Esophagus muscularis mucosa (tissue), 3 donors: ENCODE results near the gene CXCL5.

ENCODE experiments used
- CTCF ChIP-seq, 3 experiments: fragments of 200-600 bp in 2 of 3; fragments of 450-650 bp in 1 of 3; sonication (generic) in 2 of 3; IDR thresholded peaks; one replicate each; pipeline ENCODE4 v1.5.1; 2017 to 2019; ENCODE audit warnings: antibody characterized with exemption in 3 of 3, mild to moderate bottlenecking in 2 of 3, moderate library complexity in 1 of 3
- POLR2A ChIP-seq: fragments of 450-650 bp; IDR thresholded peaks from one replicate; pipeline ENCODE4 v1.6.1; 2017; ENCODE audit warnings: antibody characterized with exemption, moderate library complexity, mild to moderate bottlenecking, low read depth
- POLR2AphosphoS5 ChIP-seq, 2 donors: sonication (generic); formaldehyde crosslinking; IDR thresholded peaks; one replicate each; pipeline ENCODE4 v1.6.1; 2017; ENCODE audit warnings: antibody characterized with exemption in 2 of 2

- TF ChIP-seq CTCF (IDR thresholded peaks at IDR 0.05) (no peak), POLR2AphosphoS5 (IDR thresholded peaks at IDR 0.05) (no peak), POLR2A (no peak)
These were observed 13.0 kb downstream of the CXCL5 start for GRCh38 chr4:73985528-73985852.
